Measurements from ENCODE around the gene SPTLC3.

SPTLC3 gene

DNA sequence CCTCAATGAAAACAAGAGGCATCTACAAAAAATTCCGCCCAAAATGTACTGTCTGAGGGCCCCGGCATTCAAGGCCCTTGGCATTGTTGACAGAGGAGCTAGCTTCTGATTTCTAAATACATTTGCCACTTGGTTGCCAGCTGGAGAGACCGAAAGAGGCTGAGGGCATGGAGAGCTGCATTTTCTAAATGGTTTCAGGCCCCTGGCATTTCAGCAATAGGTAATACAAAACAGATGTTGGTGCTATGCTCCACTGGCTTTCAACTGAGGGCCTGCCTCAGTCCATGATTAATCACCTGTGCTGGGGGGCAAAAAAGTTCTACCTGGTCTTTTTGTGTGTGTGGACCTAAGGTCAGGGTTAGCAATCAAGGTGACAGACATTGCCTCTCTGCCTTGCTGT lies 132.8 kb downstream of the SPTLC3 start:
- DNase-seq (ENCODE audit: low read depth) = peak; percentile 69
- H3K4me3 ChIP-seq (ENCODE audit: low read length) = no peak overlapping the region
- TF ChIP-seq CTCF (conservative IDR thresholded peaks at IDR 0.05; ENCODE audit: low read length) = no peak

GRCh38 chr20:13142143-13142542 lies 133.4 kb downstream of the SPTLC3 start:
- TF ChIP-seq CTCF (conservative IDR thresholded peaks at IDR 0.05; ENCODE audit: low read length) = no peak
- peak; percentile 22 for DNase-seq (ENCODE audit: low read depth)
- no peak overlapping the region for H3K4me3 ChIP-seq (ENCODE audit: low read length)

GRCh38 chr20:13147071-13147963 lies 138.5 kb downstream of the SPTLC3 start:
- no peak overlapping the region for H3K4me3 ChIP-seq (ENCODE audit: low read length)
- no peak for TF ChIP-seq CTCF (conservative IDR thresholded peaks at IDR 0.05; ENCODE audit: low read length)
- DNase-seq (ENCODE audit: low read depth) = peak; percentile 50

DNA sequence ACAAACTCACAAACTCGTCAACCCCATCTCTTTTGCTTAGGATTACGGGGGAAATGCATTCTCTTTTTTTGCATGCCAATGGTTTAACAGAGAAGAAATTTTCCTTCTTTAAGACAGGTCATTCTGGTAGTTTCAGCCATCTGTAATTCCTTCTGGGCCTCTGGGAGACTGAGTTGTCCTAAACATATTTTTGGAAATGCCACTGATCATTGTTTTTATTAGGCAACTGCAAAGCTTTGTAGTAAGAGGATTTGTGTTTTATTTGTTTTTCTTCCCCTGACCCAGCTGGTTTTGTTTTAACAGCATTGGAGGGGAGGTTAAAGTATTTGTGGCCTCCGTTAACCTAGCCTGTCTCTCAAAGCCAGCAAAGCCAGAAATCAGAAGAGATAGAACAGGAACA lies 139.2 kb downstream of the SPTLC3 start:
- DNase-seq (ENCODE audit: low read depth) = peak; percentile 17
- no peak overlapping the region for H3K4me3 ChIP-seq (ENCODE audit: low read length)
- TF ChIP-seq CTCF (conservative IDR thresholded peaks at IDR 0.05; ENCODE audit: low read length) = no peak

DNA sequence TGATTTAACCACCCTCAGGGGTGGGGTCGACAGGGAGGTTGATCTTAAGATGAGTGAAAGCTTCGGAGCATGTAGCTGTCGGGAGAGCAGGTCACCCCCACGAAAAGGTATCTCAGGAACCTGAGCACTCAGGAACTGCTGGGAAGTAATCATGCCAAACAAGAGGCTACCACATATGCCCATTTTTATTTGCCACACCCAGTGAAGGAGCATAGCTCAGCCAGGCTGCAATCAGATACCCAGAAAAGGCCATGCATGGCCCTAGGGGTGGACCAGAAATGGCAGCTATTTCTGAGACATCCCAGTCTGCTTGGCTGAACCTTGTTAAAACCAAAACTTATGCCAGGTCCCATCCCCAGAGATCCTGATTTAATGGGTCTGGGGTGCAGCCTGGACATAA lies 139.6 kb downstream of the SPTLC3 start:
- H3K4me3 ChIP-seq (ENCODE audit: low read length) = no peak overlapping the region
- DNase-seq (ENCODE audit: low read depth) = no peak
- TF ChIP-seq CTCF (conservative IDR thresholded peaks at IDR 0.05; ENCODE audit: low read length) = no peak

GRCh38 chr20:13148961-13149360 lies 140.2 kb downstream of the SPTLC3 start:
- TF ChIP-seq CTCF (conservative IDR thresholded peaks at IDR 0.05; ENCODE audit: low read length) = no peak
- DNase-seq (ENCODE audit: low read depth) = no peak
- no peak overlapping the region for H3K4me3 ChIP-seq (ENCODE audit: low read length)
